ENCODE results near the gene TAL2.
A peak's percentile ranks its signal among the peaks of the same experiment; 100 is the strongest.

The TAL2 gene

DNA sequence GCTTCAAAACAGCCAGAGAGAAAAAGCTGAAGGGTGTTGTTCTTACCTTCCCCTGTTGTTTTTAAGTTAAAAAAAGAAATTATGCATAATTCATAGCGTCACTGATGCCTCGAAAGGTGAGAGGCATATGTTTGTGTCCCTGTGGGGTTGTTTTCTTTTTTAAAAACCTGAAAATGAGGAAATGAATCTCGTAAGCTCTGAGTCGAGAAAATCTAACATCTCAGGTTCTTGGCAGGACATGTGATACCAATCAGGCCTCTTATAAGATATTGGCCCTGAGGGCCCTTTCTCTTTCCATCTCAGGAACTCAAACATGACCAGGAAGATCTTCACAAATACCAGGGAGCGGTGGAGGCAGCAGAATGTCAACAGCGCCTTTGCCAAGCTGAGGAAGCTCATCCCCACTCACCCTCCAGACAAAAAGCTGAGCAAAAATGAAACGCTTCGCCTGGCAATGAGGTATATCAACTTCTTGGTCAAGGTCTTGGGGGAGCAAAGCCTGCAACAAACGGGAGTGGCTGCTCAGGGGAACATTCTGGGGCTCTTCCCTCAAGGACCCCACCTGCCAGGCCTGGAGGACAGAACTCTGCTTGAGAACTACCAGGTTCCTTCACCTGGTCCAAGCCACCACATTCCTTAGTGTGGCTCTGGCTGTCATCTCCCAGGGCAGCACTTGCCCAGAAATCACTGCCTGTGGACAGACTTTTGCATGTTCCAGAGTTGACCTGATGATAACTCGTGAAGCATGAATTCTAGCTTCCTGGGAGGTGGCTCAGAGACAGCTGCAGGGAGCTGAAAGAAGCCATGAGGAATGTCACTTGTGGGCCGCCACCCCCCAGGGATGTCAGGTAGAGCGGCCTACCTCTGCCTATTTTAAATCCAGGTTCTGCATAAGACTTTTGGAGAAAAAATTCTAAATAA is at the start of gene TAL2:
Gene TAL2, plus strand, starts transcription at position 274 of the 921 bp plus-strand sequence. Its CDS starts 40 bp downstream, at position 314.
- DNase-seq (ENCODE audit: low read depth, low spot score): no peak

DNA sequence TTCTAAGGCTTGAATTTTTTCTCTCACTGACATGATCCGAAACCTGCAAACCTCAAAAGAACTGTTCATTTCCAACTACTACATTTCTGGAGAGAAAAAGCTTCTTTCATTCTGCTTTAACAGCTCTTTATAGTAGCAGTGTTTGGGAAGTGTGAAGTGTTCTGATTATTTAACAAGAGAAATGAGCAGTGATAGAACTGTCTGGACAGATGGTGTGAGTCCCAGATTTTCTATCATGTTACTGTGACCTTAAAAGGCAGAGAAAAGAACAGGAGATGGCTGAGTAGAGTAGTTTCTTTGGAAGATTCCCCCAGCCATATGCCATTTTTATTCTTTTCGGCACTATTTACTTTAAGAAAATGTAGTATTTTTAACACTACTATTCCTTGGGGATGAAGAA is 41.3 kb upstream of the TAL2 start:
- DNase-seq (ENCODE audit: low read depth, low spot score): no peak

DNA sequence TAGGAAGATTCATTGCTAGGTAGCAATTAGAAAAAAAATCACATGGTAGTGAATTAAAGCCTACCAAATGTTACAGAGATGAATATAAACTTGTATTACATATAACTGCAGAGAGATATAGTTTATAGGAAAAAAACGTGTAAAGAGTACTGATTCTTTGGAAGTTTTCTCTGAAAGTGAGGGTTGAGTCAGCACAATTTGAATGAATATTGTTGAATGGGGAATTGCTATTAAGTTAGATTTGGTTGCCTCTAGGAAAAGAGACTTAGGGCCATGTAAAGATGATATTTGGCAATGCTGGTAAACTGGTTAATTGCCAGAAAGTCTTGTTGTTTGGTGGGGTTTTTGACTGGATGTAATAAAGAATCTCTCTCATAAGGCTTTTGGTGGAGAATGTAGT is 37.2 kb upstream of the TAL2 start:
- no peak for DNase-seq (ENCODE audit: low read depth, low spot score)

- no peak for DNase-seq (ENCODE audit: low read depth, low spot score)
Measured at GRCh38 chr9:105632807-105633206, 29.4 kb upstream of the TAL2 start.

GRCh38 chr9:105633411-105633810 is 28.8 kb upstream of the TAL2 start:
- DNase-seq (ENCODE audit: low read depth, low spot score): no peak

GRCh38 chr9:105636331-105636730 is 25.9 kb upstream of the TAL2 start:
- DNase-seq (ENCODE audit: low read depth, low spot score): no peak

DNA sequence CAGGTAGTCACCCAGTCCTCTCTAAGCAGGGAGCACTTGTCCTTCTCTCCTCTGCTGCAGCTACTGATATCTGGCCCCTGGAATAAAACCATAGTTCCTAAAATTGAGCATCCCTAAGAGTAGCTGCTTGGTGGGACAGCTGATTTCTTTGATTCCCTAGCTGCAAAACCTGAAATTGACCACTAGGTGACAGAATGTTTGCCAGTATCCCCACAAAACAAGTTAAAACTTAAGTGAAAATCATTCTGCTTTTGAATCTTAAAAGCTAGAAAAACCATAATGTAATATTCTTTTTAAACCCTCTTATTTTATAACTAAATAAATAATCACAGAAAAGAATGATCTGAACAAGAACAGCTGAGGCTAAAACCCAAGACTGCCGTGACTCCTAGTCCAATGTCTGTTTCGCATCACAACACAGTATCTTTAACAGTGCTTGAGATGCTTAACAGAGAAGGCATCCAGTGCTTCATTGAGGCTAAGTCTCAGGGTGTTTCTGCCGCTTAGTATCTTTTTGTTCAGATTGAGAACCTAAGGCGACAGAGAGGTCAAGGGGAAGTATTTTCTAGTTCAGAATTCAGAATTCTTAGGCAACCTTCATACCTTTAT is 24.4 kb upstream of the TAL2 start:
- DNase-seq (ENCODE audit: low read depth, low spot score): no peak

- no peak for DNase-seq (ENCODE audit: low read depth, low spot score)
Measured at GRCh38 chr9:105639936-105640335, 22.3 kb upstream of the TAL2 start.

DNA sequence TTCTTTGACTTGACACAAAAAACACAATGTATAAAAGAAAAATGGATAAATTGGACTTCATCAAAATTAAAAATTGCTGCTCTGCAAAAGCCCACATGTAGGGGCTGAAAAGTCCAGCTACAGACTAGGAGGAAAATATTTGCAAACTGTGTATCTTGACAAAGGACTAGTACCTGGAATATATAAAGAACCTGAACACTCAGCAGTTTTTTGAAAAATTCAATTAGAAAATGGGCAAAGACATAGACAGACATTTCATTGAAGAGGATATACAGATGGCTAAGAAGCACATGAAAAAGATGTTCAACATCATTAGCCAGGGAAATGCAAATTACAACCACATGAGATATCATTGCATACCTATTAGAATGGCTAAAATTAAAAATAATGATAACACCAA is 18.5 kb upstream of the TAL2 start:
- no peak for DNase-seq (ENCODE audit: low read depth, low spot score)

- DNase-seq (ENCODE audit: low read depth, low spot score): no peak
Measured at GRCh38 chr9:105646879-105647594, 15.2 kb upstream of the TAL2 start.

- peak; percentile 7 for DNase-seq (ENCODE audit: low read depth, low spot score)
Measured at GRCh38 chr9:105647595-105648349, 14.5 kb upstream of the TAL2 start.

GRCh38 chr9:105651806-105652205 is 10.5 kb upstream of the TAL2 start:
- no peak for DNase-seq (ENCODE audit: low read depth, low spot score)

- no peak for DNase-seq (ENCODE audit: low read depth, low spot score)
Measured at GRCh38 chr9:105656131-105656921, 5.9 kb upstream of the TAL2 start.

DNA sequence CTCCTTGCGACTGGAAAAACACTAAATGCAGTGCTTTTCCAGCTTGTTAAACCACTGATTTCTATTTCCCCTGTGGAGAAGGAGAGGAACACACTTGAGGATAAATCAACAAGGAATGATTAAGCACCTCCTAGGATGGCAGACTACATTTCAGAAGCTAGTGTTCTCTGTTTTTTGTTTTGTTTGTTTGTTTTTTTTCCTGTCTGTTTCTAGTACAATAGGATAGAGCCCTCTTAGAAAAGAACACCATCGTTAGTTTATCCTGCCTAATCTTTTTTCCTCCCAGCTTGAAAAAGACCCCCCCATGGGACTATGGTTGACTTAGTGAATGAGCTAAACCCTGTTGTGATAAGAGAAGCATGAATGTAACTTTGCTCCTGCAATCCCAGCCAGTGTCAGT is 3.9 kb upstream of the TAL2 start:
- no peak for DNase-seq (ENCODE audit: low read depth, low spot score)

GRCh38 chr9:105661011-105661410 is 1.2 kb upstream of the TAL2 start:
- DNase-seq (ENCODE audit: low read depth, low spot score): no peak

GRCh38 chr9:105663914-105664313 is 1.7 kb downstream of the TAL2 start:
- no peak for DNase-seq (ENCODE audit: low read depth, low spot score)

- no peak for DNase-seq (ENCODE audit: low read depth, low spot score)
Measured at GRCh38 chr9:105667867-105668266, 5.6 kb downstream of the TAL2 start.

- no peak for DNase-seq (ENCODE audit: low read depth, low spot score)
Measured at GRCh38 chr9:105670315-105670714, 8.1 kb downstream of the TAL2 start.

GRCh38 chr9:105670775-105671174 is 8.5 kb downstream of the TAL2 start:
- DNase-seq (ENCODE audit: low read depth, low spot score): no peak

DNA sequence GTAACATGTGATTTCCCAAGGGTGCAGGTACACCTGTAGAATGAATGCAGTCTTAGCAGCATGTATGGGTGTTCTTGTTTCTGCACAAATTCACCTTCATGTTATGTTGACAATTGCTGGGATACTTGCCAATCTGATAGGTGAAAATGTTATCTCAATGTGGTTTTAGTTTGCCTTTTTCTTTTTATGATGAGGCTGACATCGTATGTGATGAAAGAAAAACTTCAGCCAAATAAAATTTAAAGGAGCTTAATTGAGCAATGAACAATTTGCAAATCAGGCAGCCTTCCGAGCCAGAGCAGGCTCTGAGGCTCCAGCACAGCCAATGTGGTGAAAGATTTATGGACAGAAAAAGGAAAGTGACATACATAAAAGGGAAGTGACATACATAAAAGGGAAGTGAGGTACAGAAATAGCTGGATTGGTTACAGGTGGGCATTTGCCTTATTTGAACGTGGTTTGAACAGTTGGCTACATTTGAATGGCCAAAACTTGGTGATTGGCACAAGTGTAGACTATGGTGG is 10.5 kb downstream of the TAL2 start:
- DNase-seq (ENCODE audit: low read depth, low spot score): no peak
